Neutrophil (primary cell): ENCODE results near the gene CORO6.
A peak's percentile ranks its signal among the peaks of the same experiment; 100 is the strongest.

Source experiments
- H3K27ac ChIP-seq: fragments of 200-600 bp; sonication (generic); 2 replicates; pipeline ENCODE4 v1.5.1; 2016; ENCODE audit warnings: mild to moderate bottlenecking, moderate library complexity
- H3K27me3 ChIP-seq: fragments of 200-600 bp; sonication (generic); 2 replicates; pipeline ENCODE4 v1.6.0; 2016; ENCODE audit warnings: mild to moderate bottlenecking
- H3K36me3 ChIP-seq: fragments of 200-600 bp; sonication (generic); 2 replicates; pipeline ENCODE4 v1.5.1; 2017
- H3K4me1 ChIP-seq, 2 experiments: fragments of 200-600 bp in 1 of 2; sonication (generic) in 1 of 2; 1 replicate in 1 of 2; 2 replicates in 1 of 2; pipeline versions ENCODE4 v1.5.1 to v1.6.1; 2013 to 2016; ENCODE audit warnings: low read depth in 1 of 2, low read length in 1 of 2, mild to moderate bottlenecking in 1 of 2, moderate library complexity in 1 of 2; ENCODE audit not compliant: control insufficient read depth in 1 of 2, insufficient read depth in 1 of 2
- H3K4me3 ChIP-seq, 2 experiments: fragments of 200-600 bp in 1 of 2; sonication (generic) in 1 of 2; 1 replicate in 1 of 2; 2 replicates in 1 of 2; pipeline ENCODE4 v1.5.1; 2013 to 2016; ENCODE audit warnings: low read depth in 1 of 2, low read length in 1 of 2, mild to moderate bottlenecking in 1 of 2, moderate library complexity in 1 of 2
- H3K9me3 ChIP-seq: fragments of 200-600 bp; sonication (generic); 2 replicates; pipeline ENCODE4 v1.5.1; 2016
- TF ChIP-seq, protein P1 (sequence below): fragments of 200-600 bp; sonication (generic); IDR thresholded peaks from 2 replicates; pipeline ENCODE4 v1.5.1; 2016; ENCODE audit warnings: antibody characterized with exemption

Gene CORO6

GRCh38 chr17:29570521-29570920 is 52.2 kb downstream of the CORO6 start:
- TF ChIP-seq, protein P1, sequence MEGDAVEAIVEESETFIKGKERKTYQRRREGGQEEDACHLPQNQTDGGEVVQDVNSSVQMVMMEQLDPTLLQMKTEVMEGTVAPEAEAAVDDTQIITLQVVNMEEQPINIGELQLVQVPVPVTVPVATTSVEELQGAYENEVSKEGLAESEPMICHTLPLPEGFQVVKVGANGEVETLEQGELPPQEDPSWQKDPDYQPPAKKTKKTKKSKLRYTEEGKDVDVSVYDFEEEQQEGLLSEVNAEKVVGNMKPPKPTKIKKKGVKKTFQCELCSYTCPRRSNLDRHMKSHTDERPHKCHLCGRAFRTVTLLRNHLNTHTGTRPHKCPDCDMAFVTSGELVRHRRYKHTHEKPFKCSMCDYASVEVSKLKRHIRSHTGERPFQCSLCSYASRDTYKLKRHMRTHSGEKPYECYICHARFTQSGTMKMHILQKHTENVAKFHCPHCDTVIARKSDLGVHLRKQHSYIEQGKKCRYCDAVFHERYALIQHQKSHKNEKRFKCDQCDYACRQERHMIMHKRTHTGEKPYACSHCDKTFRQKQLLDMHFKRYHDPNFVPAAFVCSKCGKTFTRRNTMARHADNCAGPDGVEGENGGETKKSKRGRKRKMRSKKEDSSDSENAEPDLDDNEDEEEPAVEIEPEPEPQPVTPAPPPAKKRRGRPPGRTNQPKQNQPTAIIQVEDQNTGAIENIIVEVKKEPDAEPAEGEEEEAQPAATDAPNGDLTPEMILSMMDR = no peak
- H3K4me1 ChIP-seq = peaks cover 33 to 43% of the 10 kb centered on the region in 2 experiments
- peaks cover 19% of the 10 kb centered on the region for H3K36me3 ChIP-seq
- no peaks in the 10 kb centered on the region for H3K9me3 ChIP-seq
- H3K27me3 ChIP-seq = peaks cover 52% of the 10 kb centered on the region
- no peak overlapping the region for H3K27ac ChIP-seq
- no peak overlapping the region for H3K4me3 ChIP-seq

- H3K27me3 ChIP-seq = peaks cover 63% of the 10 kb centered on the region
- TF ChIP-seq, protein P1 = no peak
- no peaks in the 10 kb centered on the region for H3K9me3 ChIP-seq
- H3K27ac ChIP-seq = peak overlapping the region; percentile 25
- H3K4me1 ChIP-seq = peaks cover 35 to 45% of the 10 kb centered on the region in 2 experiments
- H3K36me3 ChIP-seq = peaks cover 8% of the 10 kb centered on the region
- peak overlapping the region; percentile 72 to 73 for H3K4me3 ChIP-seq
Measured at GRCh38 chr17:29569245-29569950, 53.3 kb downstream of the CORO6 start.

DNA sequence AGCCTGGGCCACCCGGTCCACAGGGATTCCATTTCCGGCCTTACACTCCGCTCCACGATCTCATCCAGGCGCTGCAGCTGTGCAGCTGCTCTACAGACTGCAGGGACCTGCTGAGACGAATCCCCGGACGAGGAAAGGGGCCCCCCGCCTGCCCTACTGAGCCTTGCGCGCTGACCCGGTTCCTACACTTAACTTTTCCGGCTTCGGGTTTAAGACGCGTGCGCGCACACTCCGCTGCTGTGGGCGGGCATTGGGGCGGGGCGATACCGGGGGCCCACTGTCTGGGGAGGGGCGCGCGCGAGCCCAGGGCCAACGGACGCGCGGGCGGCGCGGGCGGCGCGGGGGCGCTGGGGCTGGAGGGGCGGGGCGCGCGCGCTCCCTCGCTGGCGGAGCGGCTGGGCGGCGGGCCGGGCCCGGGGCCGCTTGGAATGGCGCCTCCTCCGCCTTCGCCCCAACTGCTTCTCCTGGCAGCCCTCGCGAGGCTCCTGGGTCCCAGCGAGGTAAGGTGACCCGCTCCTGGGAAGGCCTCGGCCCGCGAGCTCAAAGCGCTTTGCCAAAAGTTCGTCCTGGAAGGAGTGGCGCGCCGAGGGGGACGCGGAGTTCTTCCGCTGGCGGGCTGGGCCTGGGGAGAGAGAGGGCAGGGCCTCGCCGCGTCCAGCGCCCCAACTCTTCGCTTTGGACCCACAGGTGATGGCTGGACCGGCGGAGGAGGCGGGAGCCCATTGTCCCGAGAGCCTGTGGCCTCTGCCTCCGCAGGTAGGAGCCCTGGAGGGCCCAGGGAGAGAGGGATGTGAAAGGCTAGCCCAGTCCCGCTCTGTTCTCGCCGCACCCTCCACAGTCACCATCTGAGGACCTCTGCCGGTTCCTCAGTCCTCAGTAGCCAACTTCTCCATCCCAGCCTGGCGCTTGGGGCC is 54.1 kb downstream of the CORO6 start, which contains the start of gene TP53I13:
TSS of gene TP53I13 (plus strand) at position 371 of the 914 bp plus-strand sequence. CDS start at position 429, 58 bp downstream.
- peaks cover 3% of the 10 kb centered on the region for H3K36me3 ChIP-seq
- peaks cover 35 to 45% of the 10 kb centered on the region in 2 experiments for H3K4me1 ChIP-seq
- TF ChIP-seq, protein P1 = no peak
- peak within 1 kb of the TSS; percentile 72 to 73 for H3K4me3 ChIP-seq
- H3K27ac ChIP-seq = peak within 1 kb of the TSS; percentile 25
- no peaks in the 10 kb centered on the region for H3K9me3 ChIP-seq
- peaks cover 65% of the 10 kb centered on the region for H3K27me3 ChIP-seq

GRCh38 chr17:29567554-29568330 is 55.0 kb downstream of the CORO6 start:
- H3K4me1 ChIP-seq = peaks cover 35 to 42% of the 10 kb centered on the region in 2 experiments

GRCh38 chr17:29567304-29567553 is 55.5 kb downstream of the CORO6 start:
- H3K4me3 ChIP-seq = peak overlapping the region; percentile 72 to 73
- H3K9me3 ChIP-seq = no peaks in the 10 kb centered on the region
- TF ChIP-seq, protein P1 = no peak
- no peaks in the 10 kb centered on the region for H3K36me3 ChIP-seq
- H3K4me1 ChIP-seq = peaks cover 35 to 38% of the 10 kb centered on the region in 2 experiments
- peaks cover 58% of the 10 kb centered on the region for H3K27me3 ChIP-seq
- H3K27ac ChIP-seq = no peak overlapping the region

More at GRCh38 chr17:29567554-29568330, 55.0 kb downstream of the CORO6 start:
- no peak overlapping the region for H3K27ac ChIP-seq
- peaks cover 63% of the 10 kb centered on the region for H3K27me3 ChIP-seq
- H3K36me3 ChIP-seq = no peaks in the 10 kb centered on the region
- H3K9me3 ChIP-seq = no peaks in the 10 kb centered on the region
- H3K4me3 ChIP-seq = peak overlapping the region; percentile 72 to 73
- TF ChIP-seq, protein P1 = no peak
